ENCODE measurements around the gene TMEM101.

- TF ChIP-seq ZFP30 (CRISPR knock-in tag; IDR thresholded peaks at IDR 0.05) (no peak), TOX (CRISPR knock-in tag; IDR thresholded peaks at IDR 0.05; ENCODE audit: borderline replicate concordance) (no peak)
These were observed 30.2 kb downstream of the TMEM101 start for GRCh38 chr17:43984521-43984920.
